GM19455 (cell line): ENCODE results near the gene TMEM8B.

Experiments used
- ATAC-seq: cut with Tn5 transposase; IDR thresholded peaks from one replicate; pipeline ENCODE4 v1.9.1; 2021; ENCODE audit not compliant: unreplicated experiment

Gene TMEM8B

GRCh38 chr9:35810122-35810521 is 18.9 kb upstream of the TMEM8B start:
- ATAC-seq: no peak

GRCh38 chr9:35811381-35812024 is 17.5 kb upstream of the TMEM8B start:
- no peak for ATAC-seq

- ATAC-seq: peak; percentile 61
These were observed 16.9 kb upstream of the TMEM8B start, which contains the start of gene SPAG8 for GRCh38 chr9:35812025-35812602. Gene SPAG8 (minus strand): TSS chr9:35812262. CDS start chr9:35812147, 115 bp downstream.

GRCh38 chr9:35813434-35814105 is 15.5 kb upstream of the TMEM8B start:
- ATAC-seq: no peak

- ATAC-seq: peak; percentile 30
These were observed 14.8 kb upstream of the TMEM8B start for GRCh38 chr9:35814106-35814840.

- ATAC-seq: peak; percentile 70
These were observed 14.0 kb upstream of the TMEM8B start, which contains the start of gene HINT2 for GRCh38 chr9:35814841-35815543. Gene HINT2 (minus strand): TSS chr9:35815042. CDS start chr9:35814979, 63 bp downstream.

- no peak for ATAC-seq
These were observed 12.3 kb upstream of the TMEM8B start for GRCh38 chr9:35816708-35817107.

GRCh38 chr9:35818341-35818740 is 10.7 kb upstream of the TMEM8B start:
- no peak for ATAC-seq

GRCh38 chr9:35820076-35820475 is 9.0 kb upstream of the TMEM8B start:
- ATAC-seq: no peak

- no peak for ATAC-seq
These were observed 6.1 kb upstream of the TMEM8B start for GRCh38 chr9:35822926-35823325.

GRCh38 chr9:35826071-35826701 is 2.8 kb upstream of the TMEM8B start:
- no peak for ATAC-seq

- ATAC-seq: no peak
These were observed 1.5 kb upstream of the TMEM8B start for GRCh38 chr9:35827486-35827885.

GRCh38 chr9:35828716-35829083 is 328 bp upstream of the TMEM8B start, which contains the start of gene FAM221B:
Gene FAM221B (minus strand): TSS chr9:35828732. CDS start chr9:35826161, 2,571 bp downstream.
- no peak for ATAC-seq

- ATAC-seq: no peak
These were observed 702 bp downstream of the TMEM8B start for GRCh38 chr9:35829764-35830096.

GRCh38 chr9:35831040-35831439 is 2.0 kb downstream of the TMEM8B start:
- no peak for ATAC-seq

GRCh38 chr9:35832814-35833213 is 3.8 kb downstream of the TMEM8B start:
- no peak for ATAC-seq

- ATAC-seq: no peak
These were observed 5.5 kb downstream of the TMEM8B start for GRCh38 chr9:35834260-35835215.

GRCh38 chr9:35835216-35835632 is 6.2 kb downstream of the TMEM8B start:
- no peak for ATAC-seq

- no peak for ATAC-seq
These were observed 6.7 kb downstream of the TMEM8B start for GRCh38 chr9:35835766-35836165.
